Measurements from ENCODE around the gene SH3YL1. TPM values are rescaled to one million over a fixed set of nuclear protein-coding genes. Genes with fewer than 3 reads are reported as not detected.

Gene SH3YL1
- total RNA-seq, 1 experiment from 2014 or later = 26.5 TPM

- H2AK5ac ChIP-seq (ENCODE audit: insufficient read length, low read length) = no peak overlapping the region
- no peak overlapping the region for H3K14ac ChIP-seq (ENCODE audit: insufficient read depth, low read length)
- H3K79me2 ChIP-seq (ENCODE audit: insufficient read depth, low read length) = no peaks in the 10 kb centered on the region
- Mint-ChIP-seq H3K27me3 (ENCODE audit: low read depth) (peaks cover 13% of the 10 kb centered on the region), H3K27ac (no peak overlapping the region), H3K36me3 (ENCODE audit: insufficient read depth in 1 of 3, low read depth in 3 of 3) (peaks cover 5 to 7% (median 5%) of the 10 kb centered on the region in 3 experiments; a peak in 6 of 7 replicates), H3K4me1 (no peaks in the 10 kb centered on the region), H3K9me3 (peaks cover 18 to 22% of the 10 kb centered on the region in 2 experiments), H3K4me3 (no peak overlapping the region)
- H3K9me3 ChIP-seq (ENCODE audit: control insufficient read depth, low read depth, low read length) = peaks cover 8% of the 10 kb centered on the region
- no peak overlapping the region for H4K91ac ChIP-seq (ENCODE audit: insufficient read length, low read depth, low read length)
- H3K4me1 ChIP-seq (ENCODE audit: insufficient read depth, low read length) = no peaks in the 10 kb centered on the region
- H3K56ac ChIP-seq (ENCODE audit: insufficient read length, low read depth, low read length) = no peak overlapping the region
- no peak overlapping the region for H2BK20ac ChIP-seq (ENCODE audit: low read depth, low read length, poor library complexity, severe bottlenecking)
- DNase-seq = no peak
- no peak overlapping the region for H2AFZ ChIP-seq (ENCODE audit: low read length)
- H3K23me2 ChIP-seq (ENCODE audit: insufficient read length, low read depth, low read length, poor library complexity, severe bottlenecking) = no peaks in the 10 kb centered on the region
- no peak overlapping the region for H3K9ac ChIP-seq (ENCODE audit: extremely low read depth, insufficient read length, low read length)
- no CpG with 5 or more reads among the region's 16 CpGs for WGBS (ENCODE audit: extremely low coverage, insufficient read length, low lambda C conversion rate)
- no peaks in the 10 kb centered on the region for H3K27me3 ChIP-seq (ENCODE audit: insufficient read depth, low read length)
- no peak overlapping the region for H2BK5ac ChIP-seq (ENCODE audit: insufficient read length, low read length)
- H3K27ac ChIP-seq (ENCODE audit: insufficient read length, low read depth, low read length) = no peak overlapping the region
- H4K20me1 ChIP-seq (ENCODE audit: control insufficient read depth, insufficient read depth, insufficient read length) = no peaks in the 10 kb centered on the region
- H3K4me2 ChIP-seq (ENCODE audit: insufficient read depth, insufficient read length, low read length) = no peak overlapping the region
- H3K79me1 ChIP-seq (ENCODE audit: insufficient read depth, low read depth, low read length, poor library complexity, severe bottlenecking) = no peaks in the 10 kb centered on the region
- H4K5ac ChIP-seq (ENCODE audit: insufficient read length, low read depth, low read length) = no peak overlapping the region
- H2BK12ac ChIP-seq (ENCODE audit: insufficient read length, low read depth, low read length) = no peak overlapping the region
- TF ChIP-seq, protein P1, sequence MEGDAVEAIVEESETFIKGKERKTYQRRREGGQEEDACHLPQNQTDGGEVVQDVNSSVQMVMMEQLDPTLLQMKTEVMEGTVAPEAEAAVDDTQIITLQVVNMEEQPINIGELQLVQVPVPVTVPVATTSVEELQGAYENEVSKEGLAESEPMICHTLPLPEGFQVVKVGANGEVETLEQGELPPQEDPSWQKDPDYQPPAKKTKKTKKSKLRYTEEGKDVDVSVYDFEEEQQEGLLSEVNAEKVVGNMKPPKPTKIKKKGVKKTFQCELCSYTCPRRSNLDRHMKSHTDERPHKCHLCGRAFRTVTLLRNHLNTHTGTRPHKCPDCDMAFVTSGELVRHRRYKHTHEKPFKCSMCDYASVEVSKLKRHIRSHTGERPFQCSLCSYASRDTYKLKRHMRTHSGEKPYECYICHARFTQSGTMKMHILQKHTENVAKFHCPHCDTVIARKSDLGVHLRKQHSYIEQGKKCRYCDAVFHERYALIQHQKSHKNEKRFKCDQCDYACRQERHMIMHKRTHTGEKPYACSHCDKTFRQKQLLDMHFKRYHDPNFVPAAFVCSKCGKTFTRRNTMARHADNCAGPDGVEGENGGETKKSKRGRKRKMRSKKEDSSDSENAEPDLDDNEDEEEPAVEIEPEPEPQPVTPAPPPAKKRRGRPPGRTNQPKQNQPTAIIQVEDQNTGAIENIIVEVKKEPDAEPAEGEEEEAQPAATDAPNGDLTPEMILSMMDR (conservative IDR thresholded peaks at IDR 0.05) = no peak
- no peak overlapping the region for H3T11ph ChIP-seq (ENCODE audit: low read length)
- no peak overlapping the region for H2BK120ac ChIP-seq (ENCODE audit: low read depth, low read length, poor library complexity, severe bottlenecking)
- H3K23ac ChIP-seq (ENCODE audit: insufficient read length, low read depth, low read length) = no peak overlapping the region
- H4K8ac ChIP-seq (replicated peaks; ENCODE audit: insufficient read length, low read depth, low read length) = no peak overlapping the region
- H3K18ac ChIP-seq (ENCODE audit: insufficient read length, low read depth, low read length) = no peak overlapping the region
- no peak overlapping the region for H2BK15ac ChIP-seq (ENCODE audit: low read depth, low read length)
- H3K4ac ChIP-seq (ENCODE audit: low read depth, low read length) = no peak overlapping the region
Measured at GRCh38 chr2:175880-176820, 87.7 kb downstream of the SH3YL1 start.

Measured in H9 (cell line).